HG03159 (cell line): ENCODE measurements around the gene CPVL.

Experiments
- ATAC-seq: cut with Tn5 transposase; IDR thresholded peaks from one replicate; pipeline ENCODE4 v1.9.1; 2021; ENCODE audit warnings: mild to moderate bottlenecking, moderate library complexity; ENCODE audit not compliant: unreplicated experiment

Gene CPVL

DNA sequence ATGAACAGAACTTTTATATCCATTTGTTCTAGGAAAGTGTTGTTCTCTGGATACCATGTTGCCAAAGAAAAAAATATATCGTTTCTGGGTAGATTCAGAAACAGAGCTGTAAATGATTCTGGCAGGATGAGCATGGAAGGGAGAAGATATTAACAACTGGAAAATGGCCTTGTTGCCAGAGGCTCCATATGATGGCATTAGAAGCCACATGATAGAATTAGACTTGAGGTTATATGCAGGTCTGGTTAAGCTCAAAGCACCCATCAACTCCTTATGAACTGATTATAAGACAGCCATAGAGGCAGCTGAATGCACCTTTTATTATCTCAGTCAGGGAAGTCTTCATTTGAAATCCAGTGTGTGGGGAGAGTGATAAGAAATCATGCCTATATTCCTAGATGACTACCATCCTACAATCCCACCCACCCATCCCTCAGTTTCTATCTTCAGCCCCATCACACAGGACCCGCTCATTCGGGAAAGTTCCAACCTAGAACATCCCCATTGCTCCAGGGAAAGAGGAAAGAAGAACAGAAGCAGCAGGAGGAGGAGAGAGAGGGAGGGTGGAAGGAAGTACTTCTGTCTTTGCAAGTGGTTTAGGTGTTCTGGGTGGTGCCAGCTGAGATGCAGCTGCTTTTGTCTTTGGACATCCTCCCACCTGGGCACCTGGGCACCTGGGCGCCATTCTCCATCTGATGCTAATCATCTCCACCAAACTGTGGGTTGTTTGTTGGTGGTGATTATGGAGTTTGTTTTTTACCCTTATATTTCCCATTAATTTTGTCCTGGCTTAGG lies 162.7 kb downstream of the CPVL start:
- no peak for ATAC-seq

DNA sequence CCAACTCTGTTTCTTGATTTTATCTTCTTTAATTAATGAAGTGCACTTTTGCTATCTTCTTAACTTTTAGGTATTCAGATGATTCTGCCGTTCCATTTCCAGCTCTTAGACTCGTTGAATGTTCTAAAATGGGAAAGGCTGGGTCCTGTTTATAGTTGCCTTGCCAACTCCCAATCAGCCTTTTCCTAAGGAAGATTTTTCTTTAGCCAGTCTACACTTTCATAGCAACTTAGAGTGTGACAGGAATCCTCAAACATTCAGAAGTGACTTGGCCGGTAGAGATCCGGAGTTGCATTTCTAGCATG lies 165.2 kb downstream of the CPVL start:
- no peak for ATAC-seq

DNA sequence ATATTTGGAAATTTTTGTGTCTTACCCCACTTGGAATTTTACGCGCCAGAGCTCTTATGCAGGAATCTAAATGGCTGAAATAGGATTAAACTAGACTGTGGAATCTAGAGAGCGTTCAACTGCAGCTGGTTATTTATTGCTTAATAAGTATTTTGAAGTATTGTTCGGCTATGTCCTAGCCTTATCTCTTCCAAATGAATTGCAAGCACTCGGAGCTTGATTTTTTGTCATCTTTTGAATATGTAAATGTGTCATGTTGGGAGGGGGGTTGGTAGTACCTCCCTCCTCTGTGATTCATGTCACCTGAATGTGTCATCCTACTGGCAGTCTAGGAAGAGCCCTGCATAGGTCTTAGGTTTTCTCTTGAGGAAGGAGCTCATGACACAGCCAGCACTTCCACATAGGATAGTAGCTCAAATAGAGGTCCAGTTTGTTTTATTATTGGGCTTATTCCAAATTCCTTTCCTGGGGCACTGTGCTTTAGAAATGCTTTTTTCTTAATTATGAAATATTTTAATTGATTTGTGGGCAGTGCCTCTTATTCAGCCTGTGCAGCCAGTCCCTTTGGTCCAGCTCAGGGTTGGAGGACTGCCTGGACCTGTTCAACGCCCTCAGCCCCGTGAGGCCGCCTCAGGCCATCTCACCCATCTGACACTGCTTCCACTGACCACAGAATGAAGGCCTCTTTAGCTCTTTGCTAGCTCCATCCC lies 165.7 kb downstream of the CPVL start:
- ATAC-seq = no peak

DNA sequence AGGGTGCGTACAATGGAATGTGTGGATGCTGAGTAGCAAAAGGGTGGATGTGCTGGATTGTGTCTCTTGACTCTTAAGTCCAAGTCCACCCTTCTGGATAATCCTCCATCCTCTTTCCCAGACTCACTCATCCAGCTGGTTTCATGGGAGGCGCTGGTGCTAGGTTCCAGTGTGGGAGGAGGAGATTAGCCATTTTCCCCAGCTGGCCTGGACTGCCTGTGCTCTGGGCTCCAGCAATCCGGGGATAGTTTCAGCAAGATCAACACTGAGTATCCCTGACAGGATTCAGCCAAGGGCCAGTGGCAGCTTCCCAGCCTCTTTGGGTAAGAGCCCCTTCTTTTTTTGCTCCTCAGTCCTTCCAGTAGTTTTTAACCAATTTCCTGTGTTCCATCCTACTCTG lies 166.6 kb downstream of the CPVL start:
- ATAC-seq = no peak

DNA sequence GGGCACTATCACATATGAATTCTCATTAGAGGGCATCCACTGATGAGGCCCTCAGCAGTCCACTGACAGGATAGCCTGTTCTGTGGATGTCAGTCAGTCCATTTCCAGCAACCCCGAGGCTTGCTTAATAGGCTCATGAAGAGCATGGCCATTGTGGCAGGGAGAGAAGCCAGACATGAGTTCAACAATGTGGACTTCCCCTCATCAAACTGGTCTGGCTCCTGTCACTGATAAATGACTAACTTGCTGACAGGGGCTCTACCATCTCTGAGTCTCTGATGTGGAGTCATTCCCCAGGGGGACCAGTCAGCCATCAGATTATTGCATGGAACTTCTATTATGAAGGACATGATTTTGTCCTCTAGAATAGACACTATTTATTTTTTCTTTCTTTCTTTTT lies 168.5 kb downstream of the CPVL start:
- no peak for ATAC-seq

DNA sequence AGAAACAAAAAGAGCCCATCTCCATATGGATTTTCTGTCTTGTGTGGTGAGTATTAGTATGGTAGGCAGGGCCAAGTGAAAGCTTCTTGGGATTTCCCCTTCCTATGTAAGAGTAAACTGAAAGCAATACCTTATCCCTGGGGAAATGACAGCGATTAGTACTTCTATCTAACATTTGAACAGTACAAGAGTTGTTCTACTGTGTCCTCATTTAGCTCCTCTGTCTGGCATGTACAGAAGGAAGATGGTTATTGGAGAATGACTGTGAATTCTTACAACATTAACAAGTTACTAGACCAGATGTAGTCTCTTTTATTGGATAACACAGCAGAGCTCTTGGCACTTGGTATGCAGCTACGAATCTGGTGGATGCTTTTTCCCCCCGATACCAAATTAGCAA lies 170.3 kb downstream of the CPVL start:
- ATAC-seq = no peak

DNA sequence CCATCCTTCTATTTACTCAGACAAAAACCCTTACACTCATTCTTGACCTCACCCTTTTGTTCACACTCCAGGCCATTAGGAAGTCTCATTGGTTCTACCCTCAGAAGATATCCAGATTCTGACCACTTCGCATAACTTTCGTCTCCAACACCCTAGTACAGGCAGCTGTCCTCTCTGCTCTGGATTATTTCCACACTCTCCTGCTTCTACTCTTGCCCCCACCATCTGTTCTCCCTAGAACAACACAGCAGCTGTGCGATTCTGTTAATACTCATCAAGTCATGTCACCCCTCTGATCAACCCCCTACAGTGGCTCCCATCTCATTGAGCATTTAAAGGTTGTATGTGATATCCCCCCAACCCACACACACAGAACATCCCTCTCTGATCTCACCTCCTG lies 172.7 kb downstream of the CPVL start:
- ATAC-seq = no peak

DNA sequence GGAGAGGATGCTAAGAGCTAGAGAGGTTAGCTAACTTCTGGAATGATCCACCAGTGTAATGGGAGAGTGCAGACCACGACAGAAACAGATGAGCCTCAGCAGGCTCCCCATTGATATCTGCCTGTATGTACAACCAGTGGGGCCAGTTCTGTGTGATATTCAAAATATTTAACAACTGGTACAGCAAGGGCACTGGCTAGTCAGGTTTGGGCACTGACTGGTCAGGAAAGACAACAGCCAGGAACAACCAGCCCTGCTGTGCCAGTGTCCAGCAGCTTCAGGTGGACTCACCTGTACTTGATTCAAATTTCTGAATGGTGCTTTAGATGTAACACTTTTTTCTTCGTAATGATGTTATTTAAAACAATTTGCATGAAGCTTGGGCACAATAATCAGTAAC lies 182.3 kb downstream of the CPVL start:
- ATAC-seq = no peak

DNA sequence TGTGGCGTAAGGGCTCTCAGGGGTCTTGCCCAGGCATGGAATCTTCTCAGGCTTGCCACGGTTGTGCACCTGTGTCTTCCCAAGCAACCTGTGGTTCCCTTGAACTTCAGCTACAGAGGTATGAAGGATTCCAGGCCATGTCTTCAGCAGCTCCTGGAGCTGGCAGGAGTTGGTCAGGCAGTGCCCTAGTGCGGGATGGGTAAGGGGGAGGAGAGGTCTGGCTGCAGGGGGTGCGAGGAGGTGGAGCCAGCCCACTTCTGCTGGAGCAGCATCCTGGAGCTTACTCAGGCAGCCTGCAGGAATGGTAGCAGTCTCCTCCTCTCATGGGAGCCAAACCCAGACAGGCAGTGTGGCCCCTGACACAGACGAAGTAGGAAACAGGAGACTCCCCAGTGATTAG lies 184.4 kb downstream of the CPVL start:
- ATAC-seq = no peak

DNA sequence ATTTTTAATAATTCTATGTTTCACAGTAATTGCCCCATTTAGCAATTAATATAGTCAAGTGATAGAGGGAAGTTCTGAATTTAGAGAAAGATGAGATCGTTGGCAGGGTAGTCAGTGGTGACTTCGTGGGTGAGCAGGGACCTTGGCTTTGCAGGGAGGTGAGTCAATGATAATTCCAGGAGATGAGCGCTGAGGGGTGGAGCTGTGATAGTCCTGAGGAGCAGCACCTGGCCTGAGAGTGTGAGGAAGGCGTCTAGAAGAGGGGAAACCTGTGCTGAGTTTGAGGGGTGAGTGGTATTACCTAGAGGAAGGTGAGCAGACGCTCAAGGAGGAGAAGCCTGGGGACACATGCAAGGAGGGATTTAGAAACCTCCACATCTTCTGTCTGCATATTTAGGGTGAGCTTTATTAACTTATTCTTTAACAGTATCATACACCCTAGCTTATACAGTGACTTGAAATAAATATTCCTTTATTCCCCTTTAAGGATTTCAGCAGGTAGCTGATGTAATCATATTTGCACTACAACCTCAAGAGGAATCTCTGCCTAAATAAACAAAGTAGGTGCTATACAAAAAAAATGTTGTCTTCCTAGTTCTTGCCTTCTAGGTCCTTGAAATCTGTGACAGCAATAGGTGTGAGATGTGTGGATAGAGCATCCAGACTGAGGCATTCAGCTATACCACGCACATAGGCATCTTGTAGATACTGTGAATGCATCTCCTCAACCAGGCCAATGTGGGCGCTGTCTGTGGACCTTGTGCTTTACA lies 186.1 kb downstream of the CPVL start:
- ATAC-seq = no peak

DNA sequence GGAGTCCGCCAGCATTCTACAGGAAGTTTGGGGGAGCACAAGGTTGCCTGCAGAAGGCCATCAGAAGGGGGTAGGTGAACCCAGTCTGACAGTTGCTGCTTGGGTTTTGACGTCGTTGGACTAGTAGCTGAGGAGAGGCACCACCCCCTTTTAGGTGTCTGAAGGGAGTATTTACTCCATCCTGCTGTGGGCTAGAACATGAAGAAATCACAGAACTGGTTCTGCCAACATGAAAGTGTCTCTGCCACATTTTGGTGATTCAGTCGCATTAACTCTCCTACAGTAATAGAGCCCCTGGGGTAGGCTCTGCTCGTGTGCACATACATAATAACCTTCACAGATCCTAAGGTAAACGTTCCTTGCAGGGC lies 187.4 kb downstream of the CPVL start:
- ATAC-seq = no peak

DNA sequence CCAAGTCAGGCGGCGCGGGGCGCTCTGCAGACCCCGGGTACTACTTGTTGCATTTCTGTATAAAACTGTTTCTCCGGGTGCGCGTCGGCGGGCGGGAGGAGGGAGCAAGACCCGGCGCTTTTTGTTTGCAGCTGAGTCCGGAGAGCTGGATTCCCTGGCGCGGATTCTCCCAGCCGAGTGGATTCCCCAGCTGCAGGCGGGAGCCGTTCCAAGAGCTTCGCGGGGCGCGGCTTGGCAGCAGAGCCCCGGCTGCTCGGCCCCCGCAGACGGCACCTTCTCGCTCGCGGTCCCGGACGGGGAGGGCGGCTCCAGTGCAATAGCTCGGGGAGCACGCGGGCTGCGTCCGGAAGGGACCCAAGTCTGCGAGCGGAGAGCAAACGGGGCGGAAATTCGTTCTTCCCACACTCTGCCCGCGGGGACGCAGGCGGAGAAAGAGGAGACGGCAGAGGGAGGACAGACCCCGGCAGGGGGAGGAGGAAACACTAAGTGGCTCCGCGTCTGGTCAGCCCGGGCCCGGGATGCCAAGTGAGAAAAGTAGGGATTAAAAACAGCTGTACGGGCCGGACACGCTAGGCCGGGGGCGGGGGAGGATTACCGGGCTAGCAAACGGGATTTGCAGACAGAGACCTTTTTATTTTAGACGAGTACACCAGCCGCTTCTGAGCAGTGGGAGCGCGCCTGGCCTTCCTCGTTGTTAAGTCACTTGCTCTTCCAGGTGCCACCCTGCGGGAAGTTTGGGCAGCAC lies 187.9 kb downstream of the CPVL start, which contains the start of gene TRIL:
TRIL (minus strand) TSS at position 96 of the 745 bp plus-strand sequence. CDS start 284 bp downstream, outside the sequence.
- ATAC-seq = no peak

DNA sequence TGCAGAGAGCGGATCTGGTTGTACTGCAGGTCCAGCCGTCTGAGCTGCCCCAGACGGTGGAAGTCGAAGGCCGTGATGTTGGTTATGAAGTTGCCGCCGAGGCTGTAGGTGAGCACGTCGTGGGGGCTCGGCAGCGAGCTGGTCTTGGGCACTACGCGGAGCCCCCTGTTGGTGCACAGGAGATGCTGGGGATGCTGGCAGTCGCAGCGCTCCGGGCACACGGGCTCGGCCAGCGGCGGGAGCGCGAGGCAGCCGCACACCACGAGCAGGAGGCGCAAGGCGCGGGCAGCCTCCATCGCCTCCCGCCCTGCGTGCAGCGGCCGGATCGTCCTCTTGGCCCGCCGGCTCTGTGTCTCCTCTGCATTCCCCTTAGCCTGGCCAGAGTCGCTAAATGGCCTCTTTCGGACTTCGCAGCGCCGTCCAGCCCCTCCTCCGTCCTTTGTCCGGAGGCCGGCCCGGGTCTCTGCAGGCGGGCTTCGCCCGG lies 188.5 kb downstream of the CPVL start:
- no peak for ATAC-seq

DNA sequence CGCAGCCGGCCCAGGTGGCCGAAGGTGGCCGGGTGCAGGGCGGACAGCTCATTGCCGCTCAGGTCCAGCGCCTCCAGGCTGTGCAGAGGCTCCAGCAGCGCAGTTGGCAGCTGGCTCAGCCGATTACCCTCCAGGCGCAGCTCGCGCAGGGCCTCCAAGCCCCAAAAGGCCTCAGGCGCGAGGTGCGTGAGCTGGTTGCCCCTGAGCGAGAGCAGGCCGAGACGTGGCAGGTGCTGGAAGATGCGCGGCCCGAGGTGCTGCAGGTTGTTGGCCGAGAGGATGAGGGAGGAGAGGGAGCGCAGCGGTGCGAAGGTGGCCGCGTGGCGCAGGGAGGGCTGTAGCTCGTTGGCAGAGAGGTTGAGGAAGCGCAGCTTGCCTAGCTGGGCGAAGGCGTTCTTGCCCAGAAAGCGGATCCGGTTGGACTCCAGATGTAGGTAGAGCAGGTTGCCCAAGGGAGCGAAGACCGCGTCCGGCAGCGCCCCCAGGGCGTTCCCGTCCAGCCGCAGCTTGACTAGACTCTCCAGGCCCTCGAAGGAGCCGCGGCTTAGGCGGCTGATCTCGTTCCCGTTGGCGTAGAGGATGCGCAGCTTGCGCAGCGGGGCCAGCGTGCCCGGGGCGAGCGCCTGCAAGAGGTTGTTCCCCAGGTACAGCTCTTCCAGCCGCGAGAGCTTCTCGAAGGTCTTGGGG lies 189.1 kb downstream of the CPVL start:
- no peak for ATAC-seq

DNA sequence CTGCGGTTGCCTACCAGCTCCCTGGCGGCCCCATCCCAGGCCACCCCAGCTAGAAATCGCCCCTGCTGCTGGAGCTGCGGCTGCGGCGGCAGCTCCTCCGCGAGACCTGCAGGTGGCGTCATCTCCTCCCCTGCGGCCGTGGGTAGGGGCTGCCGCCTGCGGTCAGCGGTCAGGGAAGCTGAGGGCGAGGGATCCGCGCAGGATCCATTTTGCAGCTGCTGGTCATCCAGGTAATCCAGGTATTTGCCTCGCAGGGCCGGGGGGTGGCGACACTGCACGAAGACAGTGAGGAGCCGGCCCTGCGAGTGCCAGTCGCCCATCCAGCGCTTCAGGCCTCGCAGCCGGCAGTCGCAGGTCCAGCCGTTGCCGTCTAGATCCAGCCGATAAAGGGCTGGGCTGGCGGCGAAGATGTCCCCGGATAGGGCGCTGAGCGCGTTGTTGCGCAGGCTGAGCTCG lies 189.7 kb downstream of the CPVL start:
- no peak for ATAC-seq

DNA sequence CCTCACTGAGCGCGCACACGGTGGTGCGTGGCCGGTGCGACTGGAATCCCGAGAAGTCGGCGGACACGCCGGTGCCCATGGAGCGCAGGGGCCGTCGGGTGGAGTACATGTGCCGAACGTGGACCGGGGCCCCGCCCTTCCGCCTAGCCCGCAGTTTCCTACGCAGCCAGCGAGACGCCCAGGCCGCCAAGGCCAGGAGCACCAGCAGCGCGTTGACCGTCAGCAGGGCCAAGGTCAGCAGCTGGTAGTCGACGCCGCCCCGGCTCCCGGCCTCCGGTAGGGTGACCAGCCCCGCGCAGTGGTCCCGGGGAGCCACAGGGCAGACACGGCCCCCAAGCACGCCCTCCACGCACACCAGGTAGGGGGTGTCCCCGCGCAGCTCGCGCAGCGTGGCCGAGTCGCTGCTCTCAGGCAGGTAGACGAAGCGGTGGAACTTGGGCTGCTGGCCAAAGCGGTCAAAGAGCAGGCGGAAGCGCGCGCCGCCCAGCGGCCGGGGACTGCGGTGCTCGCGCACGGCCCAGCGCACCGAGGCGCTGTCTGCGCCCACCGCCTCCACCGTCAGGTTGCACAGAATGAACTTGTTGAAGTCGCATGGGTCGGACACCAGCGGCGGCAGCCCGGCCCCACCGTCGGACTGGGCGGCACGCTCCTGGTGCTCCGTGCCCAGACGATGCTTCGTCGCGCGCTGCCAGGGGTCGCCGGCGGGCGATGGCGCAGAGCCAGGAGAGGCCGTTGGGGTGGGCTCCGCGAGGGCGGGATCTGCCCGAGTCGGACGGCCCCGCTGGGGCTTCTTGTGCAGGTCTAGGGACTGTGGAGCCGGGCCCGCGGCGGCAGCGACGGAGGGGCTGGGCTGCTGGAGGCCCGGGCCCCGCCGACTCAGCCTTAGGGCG lies 190.4 kb downstream of the CPVL start:
- no peak for ATAC-seq

DNA sequence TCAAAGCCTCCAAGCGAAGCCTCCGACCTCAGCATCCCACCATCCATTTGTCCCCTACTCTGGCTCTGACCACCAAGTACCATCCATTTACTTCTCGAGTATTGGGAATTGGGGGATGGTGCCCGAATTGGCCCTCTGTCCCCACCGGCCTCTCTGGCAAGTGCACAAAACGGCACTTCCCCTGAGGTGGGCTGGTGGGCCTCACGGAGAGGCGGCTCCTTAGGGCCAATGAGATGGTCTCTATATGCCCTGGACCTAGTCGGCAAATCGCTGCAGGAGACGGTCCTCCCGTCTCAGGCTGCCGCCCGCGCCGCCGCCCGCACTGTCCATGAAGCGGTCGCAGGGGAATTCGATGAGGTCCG lies 191.0 kb downstream of the CPVL start:
- ATAC-seq = no peak

DNA sequence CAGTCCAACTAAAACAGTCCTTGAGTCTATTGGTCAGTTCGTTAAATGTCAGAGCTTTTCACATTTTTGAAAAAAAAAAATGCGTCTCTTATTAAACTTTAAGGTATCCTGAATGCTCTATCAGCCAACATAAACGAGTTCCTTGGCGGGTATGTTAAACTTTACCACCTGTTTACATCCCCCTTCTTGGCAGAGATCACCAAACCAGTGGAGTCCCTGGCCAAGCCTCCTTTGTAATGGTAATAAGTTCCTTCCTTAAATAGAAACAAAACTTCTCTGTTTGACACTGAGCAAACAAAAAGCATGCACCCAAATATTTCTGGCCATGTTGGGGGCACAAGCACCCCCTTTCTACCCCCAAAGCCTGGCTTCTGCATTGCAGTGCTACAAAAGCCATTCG lies 191.4 kb downstream of the CPVL start:
- no peak for ATAC-seq

DNA sequence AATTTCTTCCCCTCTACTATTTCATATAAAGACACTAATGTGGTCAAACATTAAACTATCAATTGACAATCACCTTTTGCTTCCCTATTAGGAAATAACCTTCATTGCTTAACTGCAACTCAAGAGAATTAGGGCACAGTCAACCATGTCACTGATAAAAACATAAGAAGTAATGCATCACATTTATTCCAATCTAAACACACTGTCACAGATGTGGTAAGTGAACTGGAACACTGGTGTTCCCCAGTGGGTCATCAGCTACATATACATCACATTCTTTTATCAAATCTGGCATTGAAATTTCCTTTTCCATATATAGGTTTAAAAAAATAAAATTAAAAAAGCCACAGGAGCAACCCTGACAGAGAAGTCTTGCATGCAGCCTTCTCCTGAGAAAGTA lies 191.9 kb downstream of the CPVL start:
- ATAC-seq = no peak

DNA sequence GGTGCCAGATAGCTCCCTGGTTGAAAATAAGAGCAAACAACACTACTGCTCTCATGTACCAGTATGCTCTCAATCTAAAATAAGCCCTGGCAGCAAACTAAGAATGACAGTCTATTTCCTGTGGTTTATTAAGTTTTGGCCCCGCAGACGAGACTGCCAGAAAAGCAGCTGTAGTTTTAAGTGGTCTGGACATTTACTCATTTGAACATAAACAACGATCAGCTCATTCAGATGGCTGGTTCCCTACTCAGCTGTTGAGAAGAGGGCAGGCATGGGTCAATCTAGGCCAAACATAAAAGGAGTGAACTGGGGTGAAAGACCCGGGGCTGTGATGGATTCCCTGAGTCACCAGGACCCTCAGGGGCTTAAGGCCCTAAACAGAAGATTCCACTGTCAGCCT lies 192.7 kb downstream of the CPVL start:
- ATAC-seq = no peak
